PC-9 (cell line): ENCODE data around the gene CRAT. TPM values are rescaled to one million over a fixed set of nuclear protein-coding genes. Genes with fewer than 3 reads are reported as not detected.

Experiments
- BruUV-seq: library from RNA; stranded (reverse); fragments of 400-500 nt; replicated peaks from 2 replicates; lab custom pipeline; 2021; lab: Mats Ljungman, UMichigan
- CTCF ChIA-PET: fragments of 300-600 bp; sonication (Branson Sonifier 250); formaldehyde crosslinking; loops from one replicate; lab custom pipeline; 2022; ENCODE audit warnings: antibody characterized with exemption; lab: Charles Lee
- POLR2A ChIA-PET: fragments of 300-600 bp; sonication (Branson Sonifier 250); formaldehyde crosslinking; loops from one replicate; lab custom pipeline; 2022; ENCODE audit warnings: antibody characterized with exemption; ENCODE audit not compliant: unreplicated experiment; lab: Charles Lee
- DNase-seq, 2 experiments: peaks; one replicate each; pipeline versions ENCODE4 v3.0.0 to v3.0.0-alpha.2; 2015 to 2022; ENCODE audit warnings: mixed read lengths in 1 of 2
- H2AFZ ChIP-seq: fragments of 200-600 bp; sonication (generic); 2 replicates; pipeline ENCODE4 v1.8.1; 2017; ENCODE audit warnings: antibody characterized with exemption
- H3F3A ChIP-seq: fragments of 200-600 bp; sonication (generic); 2 replicates; pipeline ENCODE4 v1.8.1; 2017; ENCODE audit warnings: antibody characterized with exemption, mild to moderate bottlenecking, low read depth; ENCODE audit not compliant: insufficient read depth
- H3K27ac ChIP-seq: fragments of 200-600 bp; sonication (generic); 2 replicates; pipeline ENCODE4 v1.6.1; 2016; ENCODE audit warnings: mixed run types
- H3K27me3 ChIP-seq: fragments of 200-600 bp; sonication (generic); 2 replicates; pipeline ENCODE4 v1.6.1; 2016; ENCODE audit warnings: low read depth, mixed run types; ENCODE audit not compliant: insufficient read depth
- H3K36me3 ChIP-seq: fragments of 200-600 bp; sonication (generic); 2 replicates; pipeline ENCODE4 v1.6.1; 2016; ENCODE audit warnings: low read depth, mixed run types
- H3K4me1 ChIP-seq: fragments of 200-600 bp; sonication (generic); replicated peaks from 2 replicates; pipeline ENCODE4 v1.6.1; 2016; ENCODE audit warnings: mixed run types; ENCODE audit not compliant: insufficient read depth
- H3K4me2 ChIP-seq: fragments of 200-600 bp; sonication (generic); 2 replicates; pipeline ENCODE4 v1.6.1; 2017; ENCODE audit warnings: mixed run types
- H3K4me3 ChIP-seq: fragments of 200-600 bp; sonication (generic); 2 replicates; pipeline ENCODE4 v1.6.1; 2016; ENCODE audit warnings: mixed run types
- H3K79me2 ChIP-seq: fragments of 200-600 bp; sonication (generic); 2 replicates; pipeline ENCODE4 v1.6.1; 2017; ENCODE audit warnings: low read depth, mixed run types
- H3K9me2 ChIP-seq: fragments of 200-600 bp; sonication (generic); 2 replicates; pipeline ENCODE4 v1.8.1; 2017; ENCODE audit warnings: mild to moderate bottlenecking; ENCODE audit not compliant: insufficient read depth
- H3K9me3 ChIP-seq: fragments of 200-600 bp; sonication (generic); 2 replicates; pipeline ENCODE4 v1.8.1; 2016; ENCODE audit warnings: low read depth; ENCODE audit not compliant: insufficient read depth
- H4K20me1 ChIP-seq: fragments of 200-600 bp; sonication (generic); 2 replicates; pipeline ENCODE4 v1.8.1; 2017; ENCODE audit not compliant: insufficient read depth
- EZH2 ChIP-seq: fragments of 200-600 bp; sonication (generic); IDR thresholded peaks from 2 replicates; pipeline ENCODE4 v1.8.0; 2017; ENCODE audit warnings: antibody characterized with exemption, low read depth
- intact Hi-C: fragments of 100-400 bp; cut with micrococcal nuclease; formaldehyde crosslinking; loops from one replicate; pipeline ENCODE4 v1.10.0; 2022; ENCODE audit not compliant: unreplicated experiment
- total RNA-seq: library from RNA; stranded (reverse); gene quantifications from 2 replicates; pipeline ENCODE4 v1.2.3, GENCODE V29; 2021
- TF ChIP-seq, protein P1 (sequence below): fragments of 200-600 bp; sonication (generic); conservative IDR thresholded peaks from 2 replicates; pipeline ENCODE4 v1.6.1; 2017; ENCODE audit warnings: mixed run types, antibody characterized with exemption, mild to moderate bottlenecking, moderate library complexity

CRAT gene
- total RNA-seq, 1 experiment from 2014 or later: 40.3 TPM

DNA sequence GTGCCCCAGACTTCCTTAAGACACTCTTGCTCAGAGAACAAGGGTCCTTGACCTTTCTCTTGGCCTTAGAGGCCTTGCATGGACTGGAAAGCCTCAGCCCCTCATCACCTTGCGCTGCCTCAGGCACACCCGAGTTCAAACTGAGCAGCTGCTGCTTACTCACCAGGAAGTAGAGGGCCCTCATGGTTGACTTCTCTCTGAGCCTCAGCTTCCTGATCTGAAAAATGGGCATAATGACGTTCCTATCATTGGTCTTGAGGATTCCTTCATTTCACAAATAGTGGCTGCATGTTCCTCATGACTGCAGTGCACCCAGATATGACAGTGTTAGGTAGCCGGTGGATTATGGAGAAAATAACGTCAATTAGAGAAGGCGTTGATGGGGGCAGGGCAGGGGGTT lies 38.8 kb upstream of the CRAT start:
- H3K79me2 ChIP-seq: no peaks in the 10 kb centered on the region
- no peaks in the 10 kb centered on the region for H3K9me3 ChIP-seq
- H3K4me3 ChIP-seq: no peak overlapping the region
- peaks cover 14% of the 10 kb centered on the region for H3K4me1 ChIP-seq
- intact Hi-C loops: no loop called here
- no peak overlapping the region for H3K27ac ChIP-seq
- no peaks in the 10 kb centered on the region for H3K9me2 ChIP-seq
- BruUV-seq: no TSS peak
- peaks cover 12% of the 10 kb centered on the region; the same call in 1 of the 2 replicates for H3F3A ChIP-seq
- DNase-seq: no peak
- ChIA-PET POLR2A (interaction anchor here (0.7 kb wide), 1 partner anchor 28 kb away, joined by 5 read pairs; the partner anchor contains the start of gene IER5L), CTCF (no interaction called here)
- no peaks in the 10 kb centered on the region for H3K27me3 ChIP-seq
- H3K36me3 ChIP-seq: no peaks in the 10 kb centered on the region
- no peak overlapping the region for H2AFZ ChIP-seq
- H3K4me2 ChIP-seq: no peak overlapping the region
- H4K20me1 ChIP-seq: no peaks in the 10 kb centered on the region
- no peak for TF ChIP-seq EZH2
- TF ChIP-seq, protein P1, sequence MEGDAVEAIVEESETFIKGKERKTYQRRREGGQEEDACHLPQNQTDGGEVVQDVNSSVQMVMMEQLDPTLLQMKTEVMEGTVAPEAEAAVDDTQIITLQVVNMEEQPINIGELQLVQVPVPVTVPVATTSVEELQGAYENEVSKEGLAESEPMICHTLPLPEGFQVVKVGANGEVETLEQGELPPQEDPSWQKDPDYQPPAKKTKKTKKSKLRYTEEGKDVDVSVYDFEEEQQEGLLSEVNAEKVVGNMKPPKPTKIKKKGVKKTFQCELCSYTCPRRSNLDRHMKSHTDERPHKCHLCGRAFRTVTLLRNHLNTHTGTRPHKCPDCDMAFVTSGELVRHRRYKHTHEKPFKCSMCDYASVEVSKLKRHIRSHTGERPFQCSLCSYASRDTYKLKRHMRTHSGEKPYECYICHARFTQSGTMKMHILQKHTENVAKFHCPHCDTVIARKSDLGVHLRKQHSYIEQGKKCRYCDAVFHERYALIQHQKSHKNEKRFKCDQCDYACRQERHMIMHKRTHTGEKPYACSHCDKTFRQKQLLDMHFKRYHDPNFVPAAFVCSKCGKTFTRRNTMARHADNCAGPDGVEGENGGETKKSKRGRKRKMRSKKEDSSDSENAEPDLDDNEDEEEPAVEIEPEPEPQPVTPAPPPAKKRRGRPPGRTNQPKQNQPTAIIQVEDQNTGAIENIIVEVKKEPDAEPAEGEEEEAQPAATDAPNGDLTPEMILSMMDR: no peak

DNA sequence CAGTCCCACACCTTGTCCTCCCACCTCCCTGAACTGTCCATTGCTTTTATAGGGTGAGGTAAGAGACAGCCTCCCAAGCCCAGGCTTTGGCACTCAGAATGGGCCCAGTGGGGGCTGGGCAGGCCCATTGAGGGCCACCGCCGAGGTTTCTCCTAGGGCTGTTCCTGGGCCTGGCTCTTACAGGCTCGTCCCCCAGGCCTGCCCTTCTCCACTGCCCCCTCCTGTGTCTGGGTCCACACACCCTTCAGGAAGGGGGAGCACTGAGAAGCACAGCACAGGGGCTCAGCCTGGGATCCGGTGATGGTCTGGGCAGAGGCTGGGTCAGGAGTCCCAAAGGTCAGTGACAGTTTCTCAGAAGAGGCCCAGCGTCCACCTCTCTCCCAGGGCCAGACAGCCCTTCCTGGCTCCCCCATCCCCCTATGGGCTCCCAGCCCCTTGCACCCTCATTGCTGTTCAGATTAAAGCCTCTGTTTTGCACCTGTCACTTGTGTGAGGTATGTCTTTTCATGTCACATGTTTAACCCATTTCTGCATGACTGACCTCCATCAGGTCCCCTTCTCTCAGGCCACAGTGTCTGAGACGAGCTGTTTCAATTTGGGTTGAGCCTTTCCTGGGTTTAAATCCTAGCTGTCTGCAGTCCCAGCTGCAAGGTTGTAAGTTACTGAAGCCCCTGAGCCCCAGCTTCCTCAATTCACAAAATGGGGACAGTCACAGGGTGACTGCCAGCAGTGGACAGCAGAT lies 38.0 kb upstream of the CRAT start:
- BruUV-seq: no TSS peak
- Histone ChIP-seq H3K4me2 (no peak overlapping the region), H3K27ac (no peak overlapping the region), H4K20me1 (no peaks in the 10 kb centered on the region), H2AFZ (no peak overlapping the region), H3K36me3 (no peaks in the 10 kb centered on the region), H3K27me3 (no peaks in the 10 kb centered on the region), H3K4me3 (no peak overlapping the region), H3K79me2 (no peaks in the 10 kb centered on the region), H3K9me3 (no peaks in the 10 kb centered on the region), H3K9me2 (no peaks in the 10 kb centered on the region), H3F3A (peaks cover 18% of the 10 kb centered on the region; the same call in 1 of the 2 replicates), H3K4me1 (peaks cover 14% of the 10 kb centered on the region)
- DNase-seq: no peak
- CTCF ChIA-PET: no interaction called here
- intact Hi-C loops: no loop called here
- TF ChIP-seq EZH2: no peak
- TF ChIP-seq, protein P1: no peak
- POLR2A ChIA-PET: interaction anchor here (0.6 to 0.7 kb wide), 2 partner anchors 29 to 35 kb away, joined by 5 to 7 read pairs; partner anchors contain the start of gene IER5L

DNA sequence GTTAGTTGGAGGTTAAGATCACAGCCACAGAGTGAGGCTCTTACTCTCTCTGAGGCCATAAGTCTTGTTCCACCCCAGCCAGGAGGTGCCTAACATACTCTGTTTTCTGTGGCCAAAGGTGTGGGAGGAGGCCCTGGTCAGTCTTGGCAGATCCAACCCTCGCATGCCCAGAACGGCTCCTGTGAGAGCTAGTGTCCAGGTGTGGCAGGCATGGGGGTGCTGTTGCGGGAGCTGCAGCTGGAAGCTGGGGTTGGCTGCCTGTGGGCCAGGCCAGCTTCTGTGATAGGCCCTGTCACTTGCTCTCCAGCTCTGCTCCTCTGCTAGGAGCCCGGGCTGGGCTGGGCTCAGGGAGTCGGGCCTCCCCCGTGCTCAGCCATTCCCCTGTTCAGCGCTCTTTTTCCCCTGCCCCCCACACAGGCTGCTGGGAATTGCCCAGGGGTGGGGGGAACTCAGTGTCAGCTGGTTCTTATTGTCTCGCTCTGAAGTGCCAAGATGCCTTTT lies 35.9 kb upstream of the CRAT start:
- no peaks in the 10 kb centered on the region for H4K20me1 ChIP-seq
- H2AFZ ChIP-seq: no peak overlapping the region
- peaks cover 32% of the 10 kb centered on the region for H3K4me1 ChIP-seq
- no peaks in the 10 kb centered on the region for H3K9me2 ChIP-seq
- intact Hi-C loops: no loop called here
- H3K9me3 ChIP-seq: no peaks in the 10 kb centered on the region
- DNase-seq: peak in 1 of 2 experiments; percentile 39
- peak overlapping the region; percentile 33 for H3K27ac ChIP-seq
- ChIA-PET POLR2A (interaction anchor here (0.6 to 1.1 kb wide), 3 partner anchors 234 to 479 kb away, joined by 3 to 9 read pairs (median 3); no protein-coding TSS in a partner anchor), CTCF (interaction anchor here (0.6 to 0.9 kb wide), 2 partner anchors 20 to 129 kb away, joined by 3 to 5 read pairs; no protein-coding TSS in a partner anchor)
- no TSS peak for BruUV-seq
- H3K27me3 ChIP-seq: no peaks in the 10 kb centered on the region
- no peak overlapping the region for H3K4me2 ChIP-seq
- 0 out of 2 replicates have a peak, but pooled peaks cover 5% of the 10 kb centered on the region for H3K36me3 ChIP-seq
- TF ChIP-seq, protein P1: no peak
- no peak for TF ChIP-seq EZH2
- H3F3A ChIP-seq: peaks cover 27% of the 10 kb centered on the region; the same call in 1 of the 2 replicates
- H3K79me2 ChIP-seq: peaks cover 11% of the 10 kb centered on the region
- H3K4me3 ChIP-seq: no peak overlapping the region
